GM12874 (cell line): ENCODE data around the gene GPS2.

Experiments
- CTCF ChIP-seq: IDR thresholded peaks from 2 replicates; pipeline ENCODE4 v1.5.1; 2011; ENCODE audit warnings: low read depth, mild to moderate bottlenecking, control low read depth, low read length, moderate library complexity; ENCODE audit not compliant: insufficient read depth

The GPS2 gene

GRCh38 chr17:7355053-7355452 is 39.9 kb upstream of the GPS2 start, which contains the start of gene TMEM95:
Gene TMEM95, plus strand, starts transcription at chr17:7355156. Its CDS starts 49 bp downstream, at chr17:7355205.
- TF ChIP-seq CTCF, result no peak

- TF ChIP-seq CTCF, result no peak
Measured at GRCh38 chr17:7354262-7354843, 39.2 kb upstream of the GPS2 start.

GRCh38 chr17:7352910-7353635 is 37.9 kb upstream of the GPS2 start:
- TF ChIP-seq CTCF, result no peak

GRCh38 chr17:7352503-7352889 is 37.3 kb upstream of the GPS2 start:
- peak; percentile 50; the same call in 1 of the 2 replicates for TF ChIP-seq CTCF

- TF ChIP-seq CTCF, result no peak
Measured at GRCh38 chr17:7351665-7352502, 36.7 kb upstream of the GPS2 start, which contains the start of gene KCTD11. Gene KCTD11, plus strand, starts transcription at chr17:7352162.

GRCh38 chr17:7348478-7349242 is 33.5 kb upstream of the GPS2 start:
- TF ChIP-seq CTCF, result no peak
